WTC11 (cell line): Measurements from ENCODE around the gene CLOCK. TPM values are rescaled to one million over a fixed set of nuclear protein-coding genes. Genes with fewer than 3 reads are reported as not detected.

Experiments used
- ATAC-seq: fragments of 200-7000 bp; cut with Tn5 transposase; 2 replicates; pipeline ENCODE4 v1.10.0; 2021; ENCODE audit warnings: mild to moderate bottlenecking, moderate library complexity
- CTCF ChIA-PET: fragments of 300-600 bp; sonication (Branson Sonifier 250); formaldehyde crosslinking; loops from one replicate; lab custom pipeline; 2021; ENCODE audit warnings: antibody characterized with exemption; lab: Charles Lee
- POLR2A ChIA-PET: fragments of 350-600 bp; sonication (Branson Sonifier 250); formaldehyde crosslinking; loops from one replicate; lab custom pipeline; 2021; ENCODE audit warnings: antibody characterized with exemption; lab: Charles Lee
- DNase-seq: peaks from one replicate; pipeline ENCODE4 v3.0.0; 2021; ENCODE audit warnings: low spot score
- H3K27ac Mint-ChIP-seq: 2 replicates; pipeline ENCODE4 v1.8.0; 2021; ENCODE audit warnings: mixed read lengths
- H3K27me3 Mint-ChIP-seq: 2 replicates; pipeline ENCODE4 v1.8.0; 2021; ENCODE audit warnings: low read depth, mild to moderate bottlenecking, moderate library complexity, mixed read lengths
- H3K36me3 Mint-ChIP-seq: 2 replicates; pipeline ENCODE4 v1.8.0; 2021; ENCODE audit warnings: mixed read lengths
- H3K4me1 Mint-ChIP-seq: 2 replicates; pipeline ENCODE4 v1.8.0; 2022; ENCODE audit warnings: mixed read lengths
- H3K4me3 Mint-ChIP-seq: 2 replicates; pipeline ENCODE4 v1.8.0; 2021; ENCODE audit warnings: mild to moderate bottlenecking, moderate library complexity, mixed read lengths
- H3K9me3 Mint-ChIP-seq: 2 replicates; pipeline ENCODE4 v1.8.0; 2021; ENCODE audit warnings: mixed read lengths
- ELF4 ChIP-seq: sonication (generic); formaldehyde crosslinking; IDR thresholded peaks from 2 replicates; pipeline ENCODE4 v1.8.1; 2022; ENCODE audit warnings: low read depth, mild to moderate bottlenecking, moderate library complexity, missing genetic modification reagents
- IRF2 ChIP-seq: sonication (generic); formaldehyde crosslinking; IDR thresholded peaks from 2 replicates; pipeline ENCODE4 v1.8.0; 2022; ENCODE audit warnings: low read depth, missing genetic modification reagents, borderline replicate concordance
- MYBL2 ChIP-seq: sonication (generic); formaldehyde crosslinking; IDR thresholded peaks from 2 replicates; pipeline ENCODE4 v1.8.1; 2023; ENCODE audit warnings: mild to moderate bottlenecking, moderate library complexity, missing genetic modification reagents
- RORB ChIP-seq: fragments of 250-450 bp; sonication (Bioruptor Pico); IDR thresholded peaks from 2 replicates; pipeline ENCODE4 v1.9.0; 2021; ENCODE audit warnings: mild to moderate bottlenecking
- SMAD3 ChIP-seq: sonication (generic); formaldehyde crosslinking; IDR thresholded peaks from 2 replicates; pipeline ENCODE4 v1.8.0; 2022; ENCODE audit warnings: missing genetic modification reagents, mild to moderate bottlenecking, borderline replicate concordance
- SP1 ChIP-seq: sonication (generic); formaldehyde crosslinking; conservative IDR thresholded peaks from 2 replicates; pipeline ENCODE4 v1.8.1; 2022; ENCODE audit warnings: missing genetic modification reagents
- TCF7 ChIP-seq: sonication (generic); formaldehyde crosslinking; IDR thresholded peaks from 2 replicates; pipeline ENCODE4 v1.8.0; 2022; ENCODE audit warnings: mild to moderate bottlenecking, low read depth, missing genetic modification reagents, moderate library complexity
- ZNF317 ChIP-seq: sonication (generic); formaldehyde crosslinking; IDR thresholded peaks from 2 replicates; pipeline ENCODE4 v1.8.1; 2023; ENCODE audit warnings: low read depth, mild to moderate bottlenecking, moderate library complexity, missing genetic modification reagents, borderline replicate concordance
- total RNA-seq: library from RNA; stranded (reverse); gene quantifications from 3 replicates; pipeline ENCODE4 v1.2.3, GENCODE V29; 2021
- TF ChIP-seq, protein P1 (sequence below): fragments of 250-450 bp; sonication (Bioruptor Pico); IDR thresholded peaks from 2 replicates; pipeline ENCODE4 v1.9.0; 2021; ENCODE audit warnings: mild to moderate bottlenecking, borderline replicate concordance
- TF ChIP-seq, protein P2 (sequence below): sonication (generic); formaldehyde crosslinking; IDR thresholded peaks from 2 replicates; pipeline ENCODE4 v1.8.0; 2022; ENCODE audit warnings: mild to moderate bottlenecking, missing genetic modification reagents
- TF ChIP-seq, protein P3 (sequence below): sonication (generic); formaldehyde crosslinking; IDR thresholded peaks from 2 replicates; pipeline ENCODE4 v1.8.0; 2023; ENCODE audit warnings: mild to moderate bottlenecking, missing genetic modification reagents
- TF ChIP-seq, protein P4 (sequence below): sonication (generic); formaldehyde crosslinking; IDR thresholded peaks from 2 replicates; pipeline ENCODE4 v1.8.0; 2023; ENCODE audit warnings: missing genetic modification reagents, mild to moderate bottlenecking, borderline replicate concordance
- TF ChIP-seq, protein P5 (sequence below): sonication (generic); formaldehyde crosslinking; IDR thresholded peaks from 2 replicates; pipeline ENCODE4 v1.8.0; 2022; ENCODE audit warnings: mild to moderate bottlenecking, missing genetic modification reagents
- TF ChIP-seq, protein P6 (sequence below): sonication (generic); formaldehyde crosslinking; IDR thresholded peaks from 2 replicates; pipeline ENCODE4 v1.8.1; 2022; ENCODE audit warnings: missing genetic modification reagents, borderline replicate concordance
- TF ChIP-seq, protein P7 (sequence below): sonication (generic); formaldehyde crosslinking; IDR thresholded peaks from 2 replicates; pipeline ENCODE4 v1.8.0; 2023; ENCODE audit warnings: missing genetic modification reagents

CLOCK gene
- total RNA-seq, 1 experiment from 2014 or later: 18.6 TPM

DNA sequence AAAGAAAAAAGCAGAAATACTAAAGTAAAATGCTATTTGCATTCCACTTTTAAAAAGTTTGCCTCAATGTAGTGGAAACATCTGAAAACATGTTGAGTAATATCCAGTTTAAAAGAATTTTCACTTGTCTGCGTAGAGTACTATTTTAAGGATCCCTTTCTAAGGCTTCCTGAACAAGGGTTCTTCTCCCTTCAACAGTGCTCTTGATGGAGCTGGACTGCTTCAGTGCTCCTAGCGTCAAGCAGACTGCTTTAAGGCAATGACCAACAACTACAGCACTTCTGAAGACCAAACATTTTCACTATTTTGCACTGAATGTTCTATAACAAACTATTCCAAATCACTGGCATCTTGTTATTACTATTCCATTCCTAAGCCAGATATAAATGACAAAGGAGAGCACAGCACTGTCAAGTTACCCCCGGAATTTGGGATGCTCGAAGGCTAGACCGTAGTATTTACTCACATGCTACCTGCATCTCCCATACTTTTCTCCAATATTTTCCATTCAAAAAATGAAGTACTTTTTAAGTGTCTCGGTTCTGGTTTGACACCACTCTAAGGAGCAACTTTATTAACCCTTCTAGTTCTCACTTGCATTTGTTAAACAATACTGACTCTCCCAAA lies 114.9 kb downstream of the CLOCK start (continued):
- TF ChIP-seq, protein P1, sequence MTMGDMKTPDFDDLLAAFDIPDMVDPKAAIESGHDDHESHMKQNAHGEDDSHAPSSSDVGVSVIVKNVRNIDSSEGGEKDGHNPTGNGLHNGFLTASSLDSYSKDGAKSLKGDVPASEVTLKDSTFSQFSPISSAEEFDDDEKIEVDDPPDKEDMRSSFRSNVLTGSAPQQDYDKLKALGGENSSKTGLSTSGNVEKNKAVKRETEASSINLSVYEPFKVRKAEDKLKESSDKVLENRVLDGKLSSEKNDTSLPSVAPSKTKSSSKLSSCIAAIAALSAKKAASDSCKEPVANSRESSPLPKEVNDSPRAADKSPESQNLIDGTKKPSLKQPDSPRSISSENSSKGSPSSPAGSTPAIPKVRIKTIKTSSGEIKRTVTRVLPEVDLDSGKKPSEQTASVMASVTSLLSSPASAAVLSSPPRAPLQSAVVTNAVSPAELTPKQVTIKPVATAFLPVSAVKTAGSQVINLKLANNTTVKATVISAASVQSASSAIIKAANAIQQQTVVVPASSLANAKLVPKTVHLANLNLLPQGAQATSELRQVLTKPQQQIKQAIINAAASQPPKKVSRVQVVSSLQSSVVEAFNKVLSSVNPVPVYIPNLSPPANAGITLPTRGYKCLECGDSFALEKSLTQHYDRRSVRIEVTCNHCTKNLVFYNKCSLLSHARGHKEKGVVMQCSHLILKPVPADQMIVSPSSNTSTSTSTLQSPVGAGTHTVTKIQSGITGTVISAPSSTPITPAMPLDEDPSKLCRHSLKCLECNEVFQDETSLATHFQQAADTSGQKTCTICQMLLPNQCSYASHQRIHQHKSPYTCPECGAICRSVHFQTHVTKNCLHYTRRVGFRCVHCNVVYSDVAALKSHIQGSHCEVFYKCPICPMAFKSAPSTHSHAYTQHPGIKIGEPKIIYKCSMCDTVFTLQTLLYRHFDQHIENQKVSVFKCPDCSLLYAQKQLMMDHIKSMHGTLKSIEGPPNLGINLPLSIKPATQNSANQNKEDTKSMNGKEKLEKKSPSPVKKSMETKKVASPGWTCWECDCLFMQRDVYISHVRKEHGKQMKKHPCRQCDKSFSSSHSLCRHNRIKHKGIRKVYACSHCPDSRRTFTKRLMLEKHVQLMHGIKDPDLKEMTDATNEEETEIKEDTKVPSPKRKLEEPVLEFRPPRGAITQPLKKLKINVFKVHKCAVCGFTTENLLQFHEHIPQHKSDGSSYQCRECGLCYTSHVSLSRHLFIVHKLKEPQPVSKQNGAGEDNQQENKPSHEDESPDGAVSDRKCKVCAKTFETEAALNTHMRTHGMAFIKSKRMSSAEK: no peak
- no peak for TF ChIP-seq ZNF317
- TF ChIP-seq, all 79 proteins: peak for 0

DNA sequence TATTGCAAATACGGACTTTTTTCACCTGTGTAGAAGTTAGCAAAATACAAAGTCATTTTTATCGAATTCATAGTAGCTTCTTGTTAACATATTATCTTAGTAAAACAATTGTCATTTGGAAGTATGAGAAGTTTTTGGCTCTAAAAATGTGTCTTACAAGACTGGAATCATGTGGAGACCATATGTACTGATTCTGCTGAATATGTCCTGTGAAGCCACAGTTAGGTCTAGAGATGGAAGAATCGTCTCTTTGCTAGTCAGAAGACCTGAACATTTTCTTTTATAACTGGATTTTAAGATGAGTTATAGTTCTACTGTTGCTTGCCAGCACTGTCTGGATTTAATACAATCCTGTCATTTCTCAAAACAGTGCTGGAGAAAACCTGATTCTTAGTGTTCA lies 121.9 kb downstream of the CLOCK start:
- CTCF ChIA-PET: no interaction called here
- Mint-ChIP-seq H3K9me3 (no peaks in the 10 kb centered on the region), H3K27me3 (no peaks in the 10 kb centered on the region), H3K27ac (no peak overlapping the region), H3K36me3 (peaks cover 66% of the 10 kb centered on the region), H3K4me3 (no peak overlapping the region), H3K4me1 (peaks cover 13% of the 10 kb centered on the region)
- ATAC-seq (no peak), DNase-seq (no peak)
- POLR2A ChIA-PET: no interaction called here
- TF ChIP-seq SMAD3 (CRISPR knock-in tag) (no peak), SP1 (CRISPR knock-in tag) (no peak), ELF4 (no peak), TCF7 (CRISPR knock-in tag) (no peak), IRF2 (no peak), MYBL2 (CRISPR knock-in tag) (no peak), RORB (CRISPR knock-in tag) (no peak)
- TF ChIP-seq, protein P2, sequence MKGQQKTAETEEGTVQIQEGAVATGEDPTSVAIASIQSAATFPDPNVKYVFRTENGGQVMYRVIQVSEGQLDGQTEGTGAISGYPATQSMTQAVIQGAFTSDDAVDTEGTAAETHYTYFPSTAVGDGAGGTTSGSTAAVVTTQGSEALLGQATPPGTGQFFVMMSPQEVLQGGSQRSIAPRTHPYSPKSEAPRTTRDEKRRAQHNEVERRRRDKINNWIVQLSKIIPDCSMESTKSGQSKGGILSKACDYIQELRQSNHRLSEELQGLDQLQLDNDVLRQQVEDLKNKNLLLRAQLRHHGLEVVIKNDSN (CRISPR knock-in tag): no peak
- TF ChIP-seq, protein P3, sequence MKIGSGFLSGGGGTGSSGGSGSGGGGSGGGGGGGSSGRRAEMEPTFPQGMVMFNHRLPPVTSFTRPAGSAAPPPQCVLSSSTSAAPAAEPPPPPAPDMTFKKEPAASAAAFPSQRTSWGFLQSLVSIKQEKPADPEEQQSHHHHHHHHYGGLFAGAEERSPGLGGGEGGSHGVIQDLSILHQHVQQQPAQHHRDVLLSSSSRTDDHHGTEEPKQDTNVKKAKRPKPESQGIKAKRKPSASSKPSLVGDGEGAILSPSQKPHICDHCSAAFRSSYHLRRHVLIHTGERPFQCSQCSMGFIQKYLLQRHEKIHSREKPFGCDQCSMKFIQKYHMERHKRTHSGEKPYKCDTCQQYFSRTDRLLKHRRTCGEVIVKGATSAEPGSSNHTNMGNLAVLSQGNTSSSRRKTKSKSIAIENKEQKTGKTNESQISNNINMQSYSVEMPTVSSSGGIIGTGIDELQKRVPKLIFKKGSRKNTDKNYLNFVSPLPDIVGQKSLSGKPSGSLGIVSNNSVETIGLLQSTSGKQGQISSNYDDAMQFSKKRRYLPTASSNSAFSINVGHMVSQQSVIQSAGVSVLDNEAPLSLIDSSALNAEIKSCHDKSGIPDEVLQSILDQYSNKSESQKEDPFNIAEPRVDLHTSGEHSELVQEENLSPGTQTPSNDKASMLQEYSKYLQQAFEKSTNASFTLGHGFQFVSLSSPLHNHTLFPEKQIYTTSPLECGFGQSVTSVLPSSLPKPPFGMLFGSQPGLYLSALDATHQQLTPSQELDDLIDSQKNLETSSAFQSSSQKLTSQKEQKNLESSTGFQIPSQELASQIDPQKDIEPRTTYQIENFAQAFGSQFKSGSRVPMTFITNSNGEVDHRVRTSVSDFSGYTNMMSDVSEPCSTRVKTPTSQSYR (CRISPR knock-in tag): no peak
- TF ChIP-seq, protein P4, sequence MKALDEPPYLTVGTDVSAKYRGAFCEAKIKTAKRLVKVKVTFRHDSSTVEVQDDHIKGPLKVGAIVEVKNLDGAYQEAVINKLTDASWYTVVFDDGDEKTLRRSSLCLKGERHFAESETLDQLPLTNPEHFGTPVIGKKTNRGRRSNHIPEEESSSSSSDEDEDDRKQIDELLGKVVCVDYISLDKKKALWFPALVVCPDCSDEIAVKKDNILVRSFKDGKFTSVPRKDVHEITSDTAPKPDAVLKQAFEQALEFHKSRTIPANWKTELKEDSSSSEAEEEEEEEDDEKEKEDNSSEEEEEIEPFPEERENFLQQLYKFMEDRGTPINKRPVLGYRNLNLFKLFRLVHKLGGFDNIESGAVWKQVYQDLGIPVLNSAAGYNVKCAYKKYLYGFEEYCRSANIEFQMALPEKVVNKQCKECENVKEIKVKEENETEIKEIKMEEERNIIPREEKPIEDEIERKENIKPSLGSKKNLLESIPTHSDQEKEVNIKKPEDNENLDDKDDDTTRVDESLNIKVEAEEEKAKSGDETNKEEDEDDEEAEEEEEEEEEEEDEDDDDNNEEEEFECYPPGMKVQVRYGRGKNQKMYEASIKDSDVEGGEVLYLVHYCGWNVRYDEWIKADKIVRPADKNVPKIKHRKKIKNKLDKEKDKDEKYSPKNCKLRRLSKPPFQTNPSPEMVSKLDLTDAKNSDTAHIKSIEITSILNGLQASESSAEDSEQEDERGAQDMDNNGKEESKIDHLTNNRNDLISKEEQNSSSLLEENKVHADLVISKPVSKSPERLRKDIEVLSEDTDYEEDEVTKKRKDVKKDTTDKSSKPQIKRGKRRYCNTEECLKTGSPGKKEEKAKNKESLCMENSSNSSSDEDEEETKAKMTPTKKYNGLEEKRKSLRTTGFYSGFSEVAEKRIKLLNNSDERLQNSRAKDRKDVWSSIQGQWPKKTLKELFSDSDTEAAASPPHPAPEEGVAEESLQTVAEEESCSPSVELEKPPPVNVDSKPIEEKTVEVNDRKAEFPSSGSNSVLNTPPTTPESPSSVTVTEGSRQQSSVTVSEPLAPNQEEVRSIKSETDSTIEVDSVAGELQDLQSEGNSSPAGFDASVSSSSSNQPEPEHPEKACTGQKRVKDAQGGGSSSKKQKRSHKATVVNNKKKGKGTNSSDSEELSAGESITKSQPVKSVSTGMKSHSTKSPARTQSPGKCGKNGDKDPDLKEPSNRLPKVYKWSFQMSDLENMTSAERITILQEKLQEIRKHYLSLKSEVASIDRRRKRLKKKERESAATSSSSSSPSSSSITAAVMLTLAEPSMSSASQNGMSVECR (CRISPR knock-in tag): no peak
- TF ChIP-seq, protein P1: no peak
- TF ChIP-seq, protein P5, sequence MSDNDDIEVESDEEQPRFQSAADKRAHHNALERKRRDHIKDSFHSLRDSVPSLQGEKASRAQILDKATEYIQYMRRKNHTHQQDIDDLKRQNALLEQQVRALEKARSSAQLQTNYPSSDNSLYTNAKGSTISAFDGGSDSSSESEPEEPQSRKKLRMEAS (CRISPR knock-in tag): no peak
- TF ChIP-seq, protein P6, sequence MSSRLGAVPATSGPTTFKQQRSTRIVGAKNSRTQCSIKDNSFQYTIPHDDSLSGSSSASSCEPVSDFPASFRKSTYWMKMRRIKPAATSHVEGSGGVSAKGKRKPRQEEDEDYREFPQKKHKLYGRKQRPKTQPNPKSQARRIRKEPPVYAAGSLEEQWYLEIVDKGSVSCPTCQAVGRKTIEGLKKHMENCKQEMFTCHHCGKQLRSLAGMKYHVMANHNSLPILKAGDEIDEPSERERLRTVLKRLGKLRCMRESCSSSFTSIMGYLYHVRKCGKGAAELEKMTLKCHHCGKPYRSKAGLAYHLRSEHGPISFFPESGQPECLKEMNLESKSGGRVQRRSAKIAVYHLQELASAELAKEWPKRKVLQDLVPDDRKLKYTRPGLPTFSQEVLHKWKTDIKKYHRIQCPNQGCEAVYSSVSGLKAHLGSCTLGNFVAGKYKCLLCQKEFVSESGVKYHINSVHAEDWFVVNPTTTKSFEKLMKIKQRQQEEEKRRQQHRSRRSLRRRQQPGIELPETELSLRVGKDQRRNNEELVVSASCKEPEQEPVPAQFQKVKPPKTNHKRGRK (CRISPR knock-in tag): no peak
- TF ChIP-seq, protein P7, sequence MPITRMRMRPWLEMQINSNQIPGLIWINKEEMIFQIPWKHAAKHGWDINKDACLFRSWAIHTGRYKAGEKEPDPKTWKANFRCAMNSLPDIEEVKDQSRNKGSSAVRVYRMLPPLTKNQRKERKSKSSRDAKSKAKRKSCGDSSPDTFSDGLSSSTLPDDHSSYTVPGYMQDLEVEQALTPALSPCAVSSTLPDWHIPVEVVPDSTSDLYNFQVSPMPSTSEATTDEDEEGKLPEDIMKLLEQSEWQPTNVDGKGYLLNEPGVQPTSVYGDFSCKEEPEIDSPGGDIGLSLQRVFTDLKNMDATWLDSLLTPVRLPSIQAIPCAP (CRISPR knock-in tag): no peak
